CD4-positive, alpha-beta T cell (primary cell): ENCODE measurements around the gene MAST2. TPM values are rescaled to one million over a fixed set of nuclear protein-coding genes. Genes with fewer than 3 reads are reported as not detected.

Experiments used
- ATAC-seq: fragments of 200-7000 bp; cut with Tn5 transposase; one replicate; pipeline ENCODE4 v1.10.0; 2022; ENCODE audit warnings: mild to moderate bottlenecking; ENCODE audit not compliant: poor library complexity
- CTCF ChIA-PET: fragments of 350-600 bp; sonication (Branson Sonifier 250); formaldehyde crosslinking; loops from one replicate; lab custom pipeline; 2021; ENCODE audit warnings: antibody characterized with exemption, inconsistent platforms; lab: Charles Lee
- POLR2A ChIA-PET: fragments of 350-600 bp; sonication (Branson Sonifier 250); formaldehyde crosslinking; loops from one replicate; lab custom pipeline; 2021; ENCODE audit warnings: antibody characterized with exemption, inconsistent platforms; lab: Charles Lee
- DNase-seq, 14 experiments: peaks; one replicate each; pipeline ENCODE4 v3.0.0-alpha.2; 2013 to 2020; ENCODE audit warnings: mixed read lengths in 2 of 14
- H3K27ac ChIP-seq, 2 donors: one replicate each; pipeline versions ENCODE4 v1.5.1 to v1.7.0; 2013; ENCODE audit warnings: low read length in 2 of 2, low read depth in 1 of 2, mild to moderate bottlenecking in 1 of 2
- H3K27me3 ChIP-seq, 2 experiments: 1 replicate in 1 of 2; 2 replicates in 1 of 2; pipeline versions ENCODE4 v1.6.1 to v1.7.0; 2013; ENCODE audit warnings: low read length in 2 of 2, control low read depth in 1 of 2, mild to moderate bottlenecking in 1 of 2, moderate library complexity in 1 of 2; ENCODE audit not compliant: insufficient read depth in 2 of 2, control insufficient read depth in 1 of 2
- H3K36me3 ChIP-seq: one replicate; pipeline ENCODE4 v1.6.1; 2013; ENCODE audit warnings: low read length, control low read depth; ENCODE audit not compliant: insufficient read depth
- H3K4me1 ChIP-seq: one replicate; pipeline ENCODE4 v1.6.1; 2013; ENCODE audit warnings: low read length, control low read depth; ENCODE audit not compliant: insufficient read depth
- H3K4me3 ChIP-seq: one replicate; pipeline ENCODE4 v1.5.1; 2013; ENCODE audit warnings: mild to moderate bottlenecking, low read length, moderate library complexity
- H3K9me3 ChIP-seq, 2 experiments: 1 replicate in 1 of 2; 2 replicates in 1 of 2; pipeline versions ENCODE4 v1.6.1 to v1.7.0; 2013; ENCODE audit warnings: low read length in 2 of 2, mild to moderate bottlenecking in 2 of 2, control low read depth in 1 of 2, moderate library complexity in 1 of 2; ENCODE audit not compliant: control insufficient read depth in 1 of 2, insufficient read depth in 1 of 2
- H3K27ac Mint-ChIP-seq: one replicate; pipeline ENCODE4 v1.8.0; 2020; ENCODE audit warnings: mixed read lengths
- H3K27me3 Mint-ChIP-seq: one replicate; pipeline ENCODE4 v1.8.0; 2021; ENCODE audit warnings: mixed read lengths
- H3K36me3 Mint-ChIP-seq: one replicate; pipeline ENCODE4 v1.8.0; 2021; ENCODE audit warnings: low read depth, mixed read lengths
- H3K4me1 Mint-ChIP-seq: one replicate; pipeline ENCODE4 v1.8.0; 2021; ENCODE audit warnings: low read depth, mixed read lengths
- H3K4me3 Mint-ChIP-seq: one replicate; pipeline ENCODE4 v1.8.0; 2020; ENCODE audit warnings: mild to moderate bottlenecking, mixed read lengths
- H3K9me3 Mint-ChIP-seq: one replicate; pipeline ENCODE4 v1.8.0; 2020; ENCODE audit warnings: mixed read lengths
- CTCF ChIP-seq: fragments of 200-600 bp; IDR thresholded peaks from one replicate; pipeline ENCODE4 v1.8.0; 2022; ENCODE audit warnings: antibody characterized with exemption, mild to moderate bottlenecking
- intact Hi-C, 2 experiments: fragments of 100-400 bp; cut with DNase I in 1 of 2; cut with micrococcal nuclease in 1 of 2; formaldehyde crosslinking; loops; one replicate each; pipeline versions ENCODE4 v1.15.1 to v1.9.0; 2023 to 2025; cut with DNase I, micrococcal nuclease
- total RNA-seq, 174 experiments: library from RNA in 2 of 174; stranded (reverse) in 2 of 174; gene quantifications; one replicate each; pipeline ENCODE4 v1.2.3 and lab custom pipeline; 2021 to 2026

Gene MAST2
- total RNA-seq, 2 experiments from 2014 or later, result 5.7 to 6.5 TPM

GRCh38 chr1:45846931-45847330 is 43.5 kb downstream of the MAST2 start:
- intact Hi-C loops, result no loop called here
- no peaks in the 10 kb centered on the region for H3K27me3 ChIP-seq
- ChIA-PET POLR2A (no interaction called here), CTCF (no interaction called here)
- DNase-seq, result no peak
- ATAC-seq, result no peak
- H3K4me3 ChIP-seq, result no peak overlapping the region
- H3K27ac ChIP-seq, result no peak overlapping the region
- no peaks in the 10 kb centered on the region for H3K4me1 ChIP-seq
- Mint-ChIP-seq H3K27me3 (no peaks in the 10 kb centered on the region), H3K36me3 (peaks cover 25% of the 10 kb centered on the region), H3K4me3 (no peak overlapping the region), H3K9me3 (peaks cover 4% of the 10 kb centered on the region), H3K27ac (no peak overlapping the region), H3K4me1 (no peaks in the 10 kb centered on the region)
- no peak for TF ChIP-seq CTCF
- peaks cover 0 to 5% of the 10 kb centered on the region in 2 experiments for H3K9me3 ChIP-seq
- H3K36me3 ChIP-seq, result no peaks in the 10 kb centered on the region

GRCh38 chr1:45848097-45848496 is 44.7 kb downstream of the MAST2 start:
- ChIA-PET POLR2A (no interaction called here), CTCF (no interaction called here)
- Mint-ChIP-seq H3K4me3 (no peak overlapping the region), H3K9me3 (peaks cover 4% of the 10 kb centered on the region), H3K27me3 (no peaks in the 10 kb centered on the region), H3K36me3 (peaks cover 25% of the 10 kb centered on the region), H3K4me1 (no peaks in the 10 kb centered on the region), H3K27ac (no peak overlapping the region)
- no peak for TF ChIP-seq CTCF
- no peak overlapping the region for H3K4me3 ChIP-seq
- H3K27ac ChIP-seq, result no peak overlapping the region
- ATAC-seq (no peak), DNase-seq (no peak)
- H3K9me3 ChIP-seq, result peaks cover 0 to 5% of the 10 kb centered on the region in 2 experiments
- H3K36me3 ChIP-seq, result no peaks in the 10 kb centered on the region
- no peaks in the 10 kb centered on the region for H3K4me1 ChIP-seq
- no peaks in the 10 kb centered on the region for H3K27me3 ChIP-seq
- intact Hi-C loops, result no loop called here

GRCh38 chr1:45848714-45849113 is 45.3 kb downstream of the MAST2 start:
- POLR2A ChIA-PET, result no interaction called here
- Mint-ChIP-seq H3K4me3 (no peak overlapping the region), H3K4me1 (no peaks in the 10 kb centered on the region), H3K36me3 (peaks cover 25% of the 10 kb centered on the region), H3K27ac (no peak overlapping the region), H3K9me3 (peaks cover 4% of the 10 kb centered on the region), H3K27me3 (no peaks in the 10 kb centered on the region)
- ATAC-seq (no peak), DNase-seq (no peak)
- Histone ChIP-seq H3K27ac (no peak overlapping the region), H3K27me3 (no peaks in the 10 kb centered on the region), H3K4me1 (no peaks in the 10 kb centered on the region), H3K9me3 (peaks cover 0 to 5% of the 10 kb centered on the region in 2 experiments), H3K36me3 (no peaks in the 10 kb centered on the region), H3K4me3 (no peak overlapping the region)
- no peak for TF ChIP-seq CTCF
- CTCF ChIA-PET, result no interaction called here
- intact Hi-C loops, result no loop called here
